Esophagus mucosa (tissue), 1 donor: ENCODE data around the gene OSTF1. TPM values are rescaled to one million over a fixed set of nuclear protein-coding genes. Genes with fewer than 3 reads are reported as not detected.

ENCODE experiments used
- ATAC-seq: fragments of 200-7000 bp; cut with Tn5 transposase; one replicate; pipeline ENCODE4 v1.9.1; 2020
- total RNA-seq: library from RNA; stranded (reverse); gene quantifications from one replicate; pipeline ENCODE4 v1.2.4, GENCODE V29; 2023
- donor health status: DM: yes; HTN: yes; CAD: no.

OSTF1 gene
- total RNA-seq, 1 donor from 2014 or later, result 114 TPM

- ATAC-seq, result peak; percentile 53
Observed at GRCh38 chr9:75121914-75122558, 33.7 kb downstream of the OSTF1 start.

GRCh38 chr9:75123696-75124095, 35.4 kb downstream of the OSTF1 start:
- no peak for ATAC-seq

GRCh38 chr9:75128535-75128934, 40.2 kb downstream of the OSTF1 start:
- no peak for ATAC-seq

- ATAC-seq, result no peak
Observed at GRCh38 chr9:75130172-75130571, 41.9 kb downstream of the OSTF1 start.

- no peak for ATAC-seq
Observed at GRCh38 chr9:75130621-75131230, 42.4 kb downstream of the OSTF1 start.

- ATAC-seq, result no peak
Observed at GRCh38 chr9:75131700-75132099, 43.4 kb downstream of the OSTF1 start.

- ATAC-seq, result no peak
Observed at GRCh38 chr9:75132244-75132643, 43.9 kb downstream of the OSTF1 start.

GRCh38 chr9:75133396-75133795, 45.1 kb downstream of the OSTF1 start:
- no peak for ATAC-seq

- ATAC-seq, result no peak
Observed at GRCh38 chr9:75134495-75134894, 46.2 kb downstream of the OSTF1 start.

GRCh38 chr9:75138260-75139040, 50.1 kb downstream of the OSTF1 start:
- no peak for ATAC-seq

GRCh38 chr9:75139201-75139600, 50.9 kb downstream of the OSTF1 start:
- no peak for ATAC-seq

- no peak for ATAC-seq
Observed at GRCh38 chr9:75140261-75140660, 51.9 kb downstream of the OSTF1 start.

- ATAC-seq, result no peak
Observed at GRCh38 chr9:75142202-75142601, 53.9 kb downstream of the OSTF1 start.

- no peak for ATAC-seq
Observed at GRCh38 chr9:75146229-75146628, 57.9 kb downstream of the OSTF1 start.

- ATAC-seq, result no peak
Observed at GRCh38 chr9:75147638-75148037, 59.3 kb downstream of the OSTF1 start.

- ATAC-seq, result no peak
Observed at GRCh38 chr9:75148561-75148960, 60.2 kb downstream of the OSTF1 start.

GRCh38 chr9:75149841-75150241, 61.5 kb downstream of the OSTF1 start:
- ATAC-seq, result no peak

- no peak for ATAC-seq
Observed at GRCh38 chr9:75150512-75150911, 62.2 kb downstream of the OSTF1 start.

- ATAC-seq, result peak; percentile 19
Observed at GRCh38 chr9:75152416-75152815, 64.1 kb downstream of the OSTF1 start.

- ATAC-seq, result no peak
Observed at GRCh38 chr9:75156858-75157257, 68.5 kb downstream of the OSTF1 start.

GRCh38 chr9:75161116-75161857, 73.0 kb downstream of the OSTF1 start:
- no peak for ATAC-seq

- no peak for ATAC-seq
Observed at GRCh38 chr9:75163764-75164163, 75.5 kb downstream of the OSTF1 start.

GRCh38 chr9:75164573-75164972, 76.3 kb downstream of the OSTF1 start:
- no peak for ATAC-seq
